ENCODE measurements around the gene C1QA. TPM values are rescaled to one million over a fixed set of nuclear protein-coding genes. Genes with fewer than 3 reads are reported as not detected.

Gene C1QA
- total RNA-seq, 1 experiment from 2014 or later = 0.50 TPM

DNA sequence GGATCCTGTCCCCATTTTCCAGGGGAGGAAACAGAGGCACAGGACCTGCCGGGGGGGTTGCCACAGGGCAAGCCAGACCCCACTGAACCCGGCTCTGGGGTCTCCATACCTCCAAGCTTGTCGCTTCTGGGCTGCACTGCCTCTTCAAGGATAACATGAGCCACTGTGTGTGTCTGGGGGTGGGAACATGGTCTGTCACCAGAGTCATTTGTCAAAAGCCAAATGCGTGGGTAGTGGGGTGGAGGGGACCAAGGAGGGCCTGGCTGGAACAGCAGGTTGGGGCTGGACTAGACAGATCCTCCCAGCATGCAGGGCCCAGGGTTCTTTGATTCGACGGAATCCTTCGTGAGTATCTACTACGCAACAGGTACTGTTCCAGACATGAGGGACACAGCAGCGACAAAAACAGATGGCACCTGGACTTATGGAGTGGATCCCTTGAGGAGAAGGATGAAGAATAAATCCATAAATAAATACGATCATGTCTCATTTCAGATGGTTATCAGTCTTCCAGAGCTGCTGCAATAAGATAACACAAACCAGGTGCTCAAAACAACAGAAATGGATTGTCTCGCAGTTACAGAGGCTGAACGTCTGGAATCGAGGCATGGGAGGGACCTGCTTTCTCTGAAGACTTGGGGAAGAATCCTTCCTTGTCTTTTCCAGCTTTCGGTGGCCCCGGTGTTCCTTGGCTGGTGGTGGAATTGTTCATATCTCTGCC is 45.3 kb downstream of the C1QA start:
- ChIA-PET POLR2A (no interaction called here), CTCF (interaction anchor here (0.6 kb wide), 1 partner anchor 180 kb away, joined by 3 read pairs; no protein-coding TSS in a partner anchor)
- Mint-ChIP-seq H3K4me3 (no peak overlapping the region), H3K36me3 (no peaks in the 10 kb centered on the region), H3K27ac (no peak overlapping the region), H3K9me3 (no peaks in the 10 kb centered on the region), H3K4me1 (peaks cover 4% of the 10 kb centered on the region), H3K27me3 (ENCODE audit: low read depth) (no peaks in the 10 kb centered on the region)
- no peak for TF ChIP-seq AFF4 (CRISPR knock-in tag; IDR thresholded peaks at IDR 0.05; ENCODE audit: borderline replicate concordance)
- no peak for TF ChIP-seq ZNF396 (CRISPR knock-in tag; IDR thresholded peaks at IDR 0.05; ENCODE audit: borderline replicate concordance)
- TF ChIP-seq, protein P1, sequence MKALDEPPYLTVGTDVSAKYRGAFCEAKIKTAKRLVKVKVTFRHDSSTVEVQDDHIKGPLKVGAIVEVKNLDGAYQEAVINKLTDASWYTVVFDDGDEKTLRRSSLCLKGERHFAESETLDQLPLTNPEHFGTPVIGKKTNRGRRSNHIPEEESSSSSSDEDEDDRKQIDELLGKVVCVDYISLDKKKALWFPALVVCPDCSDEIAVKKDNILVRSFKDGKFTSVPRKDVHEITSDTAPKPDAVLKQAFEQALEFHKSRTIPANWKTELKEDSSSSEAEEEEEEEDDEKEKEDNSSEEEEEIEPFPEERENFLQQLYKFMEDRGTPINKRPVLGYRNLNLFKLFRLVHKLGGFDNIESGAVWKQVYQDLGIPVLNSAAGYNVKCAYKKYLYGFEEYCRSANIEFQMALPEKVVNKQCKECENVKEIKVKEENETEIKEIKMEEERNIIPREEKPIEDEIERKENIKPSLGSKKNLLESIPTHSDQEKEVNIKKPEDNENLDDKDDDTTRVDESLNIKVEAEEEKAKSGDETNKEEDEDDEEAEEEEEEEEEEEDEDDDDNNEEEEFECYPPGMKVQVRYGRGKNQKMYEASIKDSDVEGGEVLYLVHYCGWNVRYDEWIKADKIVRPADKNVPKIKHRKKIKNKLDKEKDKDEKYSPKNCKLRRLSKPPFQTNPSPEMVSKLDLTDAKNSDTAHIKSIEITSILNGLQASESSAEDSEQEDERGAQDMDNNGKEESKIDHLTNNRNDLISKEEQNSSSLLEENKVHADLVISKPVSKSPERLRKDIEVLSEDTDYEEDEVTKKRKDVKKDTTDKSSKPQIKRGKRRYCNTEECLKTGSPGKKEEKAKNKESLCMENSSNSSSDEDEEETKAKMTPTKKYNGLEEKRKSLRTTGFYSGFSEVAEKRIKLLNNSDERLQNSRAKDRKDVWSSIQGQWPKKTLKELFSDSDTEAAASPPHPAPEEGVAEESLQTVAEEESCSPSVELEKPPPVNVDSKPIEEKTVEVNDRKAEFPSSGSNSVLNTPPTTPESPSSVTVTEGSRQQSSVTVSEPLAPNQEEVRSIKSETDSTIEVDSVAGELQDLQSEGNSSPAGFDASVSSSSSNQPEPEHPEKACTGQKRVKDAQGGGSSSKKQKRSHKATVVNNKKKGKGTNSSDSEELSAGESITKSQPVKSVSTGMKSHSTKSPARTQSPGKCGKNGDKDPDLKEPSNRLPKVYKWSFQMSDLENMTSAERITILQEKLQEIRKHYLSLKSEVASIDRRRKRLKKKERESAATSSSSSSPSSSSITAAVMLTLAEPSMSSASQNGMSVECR (CRISPR knock-in tag; IDR thresholded peaks at IDR 0.05; ENCODE audit: borderline replicate concordance) = no peak
- no peak for TF ChIP-seq ZNF219 (CRISPR knock-in tag; IDR thresholded peaks at IDR 0.05; ENCODE audit: borderline replicate concordance)
- TF ChIP-seq, protein P2, sequence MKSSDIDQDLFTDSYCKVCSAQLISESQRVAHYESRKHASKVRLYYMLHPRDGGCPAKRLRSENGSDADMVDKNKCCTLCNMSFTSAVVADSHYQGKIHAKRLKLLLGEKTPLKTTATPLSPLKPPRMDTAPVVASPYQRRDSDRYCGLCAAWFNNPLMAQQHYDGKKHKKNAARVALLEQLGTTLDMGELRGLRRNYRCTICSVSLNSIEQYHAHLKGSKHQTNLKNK (CRISPR knock-in tag; IDR thresholded peaks at IDR 0.05) = no peak
- DNase-seq (ENCODE audit: low spot score) (no peak), ATAC-seq (no peak)

DNA sequence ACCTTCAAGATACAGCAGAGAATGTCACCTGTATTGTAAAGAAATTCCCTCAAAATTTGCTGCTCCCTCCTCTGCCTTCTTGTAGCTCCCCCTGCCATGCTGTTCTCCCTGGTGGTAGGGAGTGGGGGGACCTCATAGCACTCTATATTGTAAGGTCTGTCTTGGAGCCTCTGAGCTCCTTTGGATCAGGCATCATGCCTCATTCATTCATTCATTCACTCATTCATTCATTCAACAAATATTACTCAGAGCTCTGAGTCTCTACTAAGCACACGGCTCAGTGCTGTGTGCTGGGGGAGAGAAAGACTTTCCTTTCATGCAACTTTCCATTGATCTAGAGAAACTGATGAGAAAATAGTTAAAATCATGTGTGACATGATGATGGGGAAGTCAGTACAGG is 47.1 kb downstream of the C1QA start:
- Mint-ChIP-seq H3K36me3 (no peaks in the 10 kb centered on the region), H3K9me3 (no peaks in the 10 kb centered on the region), H3K27me3 (ENCODE audit: low read depth) (no peaks in the 10 kb centered on the region), H3K4me1 (peaks cover 4% of the 10 kb centered on the region), H3K27ac (no peak overlapping the region; the same call in 1 of the 2 replicates), H3K4me3 (no peak overlapping the region)
- POLR2A ChIA-PET = no interaction called here
- CTCF ChIA-PET = interaction anchor here (0.6 to 2.8 kb wide), 6 partner anchors 9 to 247 kb away, joined by 3 to 16 read pairs (median 5); no protein-coding TSS in a partner anchor
- ATAC-seq = no peak
- no peak for TF ChIP-seq NR2C2 (CRISPR knock-in tag; IDR thresholded peaks at IDR 0.05)
- TF ChIP-seq, protein P3, sequence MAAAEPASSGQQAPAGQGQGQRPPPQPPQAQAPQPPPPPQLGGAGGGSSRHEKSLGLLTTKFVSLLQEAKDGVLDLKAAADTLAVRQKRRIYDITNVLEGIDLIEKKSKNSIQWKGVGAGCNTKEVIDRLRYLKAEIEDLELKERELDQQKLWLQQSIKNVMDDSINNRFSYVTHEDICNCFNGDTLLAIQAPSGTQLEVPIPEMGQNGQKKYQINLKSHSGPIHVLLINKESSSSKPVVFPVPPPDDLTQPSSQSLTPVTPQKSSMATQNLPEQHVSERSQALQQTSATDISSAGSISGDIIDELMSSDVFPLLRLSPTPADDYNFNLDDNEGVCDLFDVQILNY (CRISPR knock-in tag; IDR thresholded peaks at IDR 0.05) = no peak
- TF ChIP-seq PRRX2 (CRISPR knock-in tag; IDR thresholded peaks at IDR 0.05) = no peak
- no peak for TF ChIP-seq JAZF1 (CRISPR knock-in tag; IDR thresholded peaks at IDR 0.05)
- no peak for DNase-seq (ENCODE audit: low spot score)

- Mint-ChIP-seq H3K4me3 (no peak overlapping the region), H3K27ac (no peak overlapping the region), H3K27me3 (ENCODE audit: low read depth) (no peaks in the 10 kb centered on the region), H3K4me1 (peaks cover 6% of the 10 kb centered on the region), H3K36me3 (no peaks in the 10 kb centered on the region), H3K9me3 (no peaks in the 10 kb centered on the region)
- ChIA-PET POLR2A (no interaction called here), CTCF (interaction anchor here (1.9 to 2.8 kb wide), 2 partner anchors 9 to 19 kb away, joined by 4 to 16 read pairs; no protein-coding TSS in a partner anchor)
- ATAC-seq (0 out of 2 replicates have a peak, but pooled peaks have one; percentile 28), DNase-seq (ENCODE audit: low spot score) (no peak)
- TF ChIP-seq RORB (CRISPR knock-in tag; IDR thresholded peaks at IDR 0.05) (no peak), PREB (CRISPR knock-in tag; IDR thresholded peaks at IDR 0.05; ENCODE audit: borderline replicate concordance) (no peak), ZNF219 (CRISPR knock-in tag; IDR thresholded peaks at IDR 0.05; ENCODE audit: borderline replicate concordance) (no peak), ZNF416 (CRISPR knock-in tag; IDR thresholded peaks at IDR 0.05) (no peak), USF2 (CRISPR knock-in tag; IDR thresholded peaks at IDR 0.05) (no peak), KAT7 (CRISPR knock-in tag; IDR thresholded peaks at IDR 0.05; ENCODE audit: borderline replicate concordance) (no peak)
- TF ChIP-seq, protein P4, sequence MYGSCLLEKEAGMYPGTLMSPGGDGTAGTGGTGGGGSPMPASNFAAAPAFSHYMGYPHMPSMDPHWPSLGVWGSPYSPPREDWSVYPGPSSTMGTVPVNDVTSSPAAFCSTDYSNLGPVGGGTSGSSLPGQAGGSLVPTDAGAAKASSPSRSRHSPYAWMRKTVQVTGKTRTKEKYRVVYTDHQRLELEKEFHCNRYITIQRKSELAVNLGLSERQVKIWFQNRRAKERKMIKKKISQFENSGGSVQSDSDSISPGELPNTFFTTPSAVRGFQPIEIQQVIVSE (CRISPR knock-in tag; IDR thresholded peaks at IDR 0.05; ENCODE audit: borderline replicate concordance) = no peak
Observed at GRCh38 chr1:22685591-22686059, 49.2 kb downstream of the C1QA start.

All from WTC11 (cell line).